Smooth muscle cell of the brain vasculature (primary cell): ENCODE results near the gene PPP6R3.
"Not testable (repeated sequence)": the region's sequence is repeated elsewhere in the genome, so short reads cannot be mapped to it uniquely, and the experiment has no call there.

Experiments
- DNase-seq: peaks from one replicate; pipeline ENCODE4 v3.0.0-alpha.2; 2012; ENCODE audit warnings: low read depth, low spot score

The PPP6R3 gene

DNA sequence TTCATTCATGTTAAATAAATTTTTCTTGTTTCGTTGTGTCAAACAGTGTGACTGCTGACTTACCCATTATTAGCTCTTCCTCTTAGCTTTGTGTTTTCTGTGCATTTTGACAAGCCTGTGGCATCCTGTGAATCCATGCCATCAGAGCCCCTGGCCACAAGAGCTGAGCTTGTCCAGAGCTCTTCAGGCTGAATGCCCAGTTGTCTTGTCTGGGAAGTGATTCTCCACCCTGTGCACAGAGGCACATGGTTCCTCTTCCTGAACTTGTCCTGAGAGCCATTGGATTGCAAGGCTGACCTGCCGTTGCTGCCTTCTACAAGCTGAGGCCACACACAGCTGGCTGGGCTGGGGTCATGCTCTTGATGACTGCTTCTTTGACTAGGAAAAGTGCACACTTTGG, 64.1 kb downstream of the PPP6R3 start:
- no peak for DNase-seq

DNA sequence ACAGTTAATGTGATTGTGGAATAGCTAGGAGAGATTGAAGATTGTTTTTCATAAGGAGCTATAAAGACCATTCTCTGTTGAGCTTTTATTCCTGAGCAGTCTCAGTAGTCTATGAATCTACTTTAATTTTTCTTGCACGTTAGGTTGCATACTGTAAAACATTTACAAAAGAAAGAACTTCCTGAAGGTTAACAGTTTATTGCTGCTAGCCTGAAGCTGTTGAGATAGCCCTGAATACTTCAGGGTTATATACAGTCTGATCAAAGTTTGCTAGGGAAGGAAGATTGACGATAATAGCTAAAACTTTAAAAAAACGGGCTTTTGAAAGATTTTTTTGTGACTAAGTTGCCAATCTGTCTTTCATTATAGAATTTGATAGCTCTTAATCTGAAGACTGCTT, 64.8 kb downstream of the PPP6R3 start:
- no peak for DNase-seq

DNA sequence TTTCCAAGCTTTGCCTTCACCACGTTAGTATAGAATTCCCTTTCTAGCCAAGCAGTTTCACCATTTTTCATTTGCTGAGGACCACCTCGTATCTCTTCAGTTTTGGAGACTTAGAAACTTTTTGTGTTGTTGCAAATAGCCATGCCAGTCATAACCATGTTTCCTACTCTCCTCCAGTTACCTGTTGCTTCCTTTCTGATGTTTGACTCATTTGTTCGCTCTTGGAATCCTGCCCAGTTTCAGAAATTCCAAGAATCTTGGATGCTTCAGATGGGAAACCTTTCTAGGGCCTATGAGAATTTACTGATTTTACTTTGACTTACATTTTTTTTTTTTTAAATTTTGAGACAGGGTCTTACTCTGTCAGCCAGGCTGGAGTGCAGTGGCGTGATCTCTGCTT, 65.4 kb downstream of the PPP6R3 start:
- DNase-seq = no peak

DNA sequence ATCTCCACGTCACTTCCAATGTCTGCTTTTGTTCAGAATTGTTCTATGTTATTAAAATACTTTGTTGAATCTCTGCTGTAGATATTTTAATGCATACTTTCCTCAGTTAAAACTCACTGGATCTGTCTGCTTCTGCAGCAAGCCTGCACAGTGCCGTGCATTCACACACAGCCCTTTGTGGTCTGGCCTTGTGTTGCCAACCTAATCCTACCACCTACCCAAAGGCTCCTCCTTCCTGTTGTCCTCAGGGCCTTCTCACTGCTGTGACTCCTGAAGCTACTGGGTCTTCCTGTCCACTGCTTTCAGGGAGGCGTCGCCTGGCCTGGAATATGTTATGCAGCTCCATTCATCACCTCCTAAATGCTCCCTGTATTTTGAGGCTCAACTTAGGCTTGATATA, 67.0 kb downstream of the PPP6R3 start:
- no peak for DNase-seq

DNA sequence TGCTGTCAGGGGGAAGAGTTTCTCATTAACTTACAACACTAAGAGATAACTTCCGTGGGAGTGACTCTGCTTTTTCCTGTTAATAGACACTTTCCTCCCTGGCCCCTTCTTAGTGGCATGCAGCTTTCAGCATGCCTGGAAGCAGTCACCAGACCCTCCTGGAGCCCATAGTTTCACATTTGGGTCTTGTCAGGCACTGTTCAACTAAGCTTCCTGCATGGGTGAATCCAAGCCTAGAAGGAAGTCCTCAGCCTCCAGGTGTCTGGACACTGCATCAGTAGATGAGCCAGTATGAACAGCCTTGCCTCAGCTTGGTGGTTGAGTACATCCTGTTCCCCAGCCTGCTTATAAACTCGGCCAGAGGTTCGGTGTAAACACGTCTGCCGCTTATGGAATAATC, 68.1 kb downstream of the PPP6R3 start:
- DNase-seq = no peak

DNA sequence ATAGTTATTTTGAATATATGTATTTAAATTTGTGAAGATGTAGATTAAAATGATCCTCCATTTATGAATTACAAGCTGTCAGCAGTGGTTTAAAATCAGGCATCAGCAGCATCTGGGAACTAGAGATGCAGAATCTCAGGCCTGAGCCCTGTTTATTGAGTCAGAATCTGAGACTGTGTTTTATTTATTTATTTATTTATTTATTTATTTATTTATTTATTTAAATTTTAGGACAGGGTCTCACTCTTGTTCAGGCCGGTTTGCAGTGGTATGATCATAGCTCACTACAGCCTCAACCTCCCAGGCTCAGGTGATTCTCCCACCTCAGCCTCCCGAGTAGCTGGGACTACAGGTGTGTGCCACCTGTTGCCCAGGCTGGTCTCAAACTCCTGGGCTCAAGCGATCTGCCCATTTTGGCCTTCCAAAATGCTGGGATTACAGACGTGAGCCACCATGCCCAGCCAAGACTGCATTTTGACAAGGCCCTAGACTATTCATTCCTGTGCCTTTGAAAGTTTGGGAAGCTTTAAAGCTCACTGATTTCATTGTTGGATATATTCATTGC, 70.7 kb downstream of the PPP6R3 start:
- DNase-seq = no peak

DNA sequence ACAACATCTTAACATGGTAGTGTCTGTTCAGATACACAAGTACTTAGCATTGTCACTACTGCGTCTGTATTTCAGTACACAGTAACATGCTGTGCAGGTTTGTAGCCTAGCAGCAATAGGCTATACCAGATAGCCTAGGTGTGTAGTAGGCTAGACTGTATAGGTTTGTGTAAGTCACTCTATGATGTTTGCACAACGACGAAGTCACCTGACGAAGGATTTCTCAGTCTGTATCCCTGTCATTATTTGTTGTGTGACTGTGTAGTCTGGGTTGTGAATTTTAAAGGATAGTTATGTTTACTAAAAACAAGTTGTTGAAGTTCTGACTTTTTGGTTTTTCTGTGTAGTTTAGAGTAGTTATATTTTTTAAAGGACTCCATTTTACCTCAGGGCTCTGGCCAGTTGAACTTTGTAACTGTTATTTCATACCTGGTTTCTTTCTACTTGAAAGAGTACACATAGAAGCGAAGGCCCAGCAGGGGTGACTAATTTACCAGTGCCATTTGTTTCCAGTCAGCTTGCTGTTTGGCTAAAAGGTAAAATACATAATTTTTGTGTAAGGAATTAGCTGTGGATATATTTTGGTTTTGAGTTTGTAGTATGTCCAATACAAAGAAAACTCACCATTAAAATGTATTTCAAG, 72.3 kb downstream of the PPP6R3 start:
- DNase-seq = no peak

DNA sequence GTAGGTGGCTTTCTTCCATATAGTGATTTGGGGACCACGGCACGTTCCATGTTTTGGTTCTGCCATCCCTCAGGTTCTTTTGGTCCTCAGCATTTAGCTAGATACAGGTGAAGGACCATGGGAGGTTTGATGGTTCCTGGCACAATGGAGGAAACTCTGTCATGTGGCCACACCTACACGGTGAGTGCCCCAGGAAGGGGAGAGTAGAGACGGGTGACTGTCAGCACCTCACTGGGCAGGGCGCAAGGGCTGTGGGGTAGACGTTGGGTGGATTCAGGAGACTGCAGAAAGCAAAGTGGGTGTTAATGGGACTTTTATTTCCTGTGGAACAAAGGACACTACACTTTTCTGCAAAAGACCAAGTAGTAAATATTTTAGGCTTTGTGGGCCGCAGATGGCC, 73.4 kb downstream of the PPP6R3 start:
- DNase-seq = no peak

DNA sequence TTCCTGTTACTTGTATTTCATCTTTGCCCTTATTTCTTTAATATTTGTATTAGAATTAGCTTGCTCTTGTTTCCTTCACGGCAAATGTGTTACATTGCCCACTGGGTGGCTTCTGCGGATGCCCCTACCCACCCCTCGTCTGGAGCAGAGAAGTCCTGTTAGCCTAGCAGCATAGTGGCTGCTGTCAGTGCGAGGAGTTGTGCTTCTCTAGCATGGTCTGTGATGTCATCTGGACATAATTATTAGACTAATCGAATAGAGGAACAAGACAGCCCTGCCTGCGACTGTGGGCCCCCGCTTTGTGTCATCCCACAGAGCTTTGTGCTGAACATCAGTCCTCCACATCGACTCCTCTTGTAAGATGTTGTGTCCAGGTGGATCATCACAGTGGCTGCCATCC, 74.5 kb downstream of the PPP6R3 start:
- no peak for DNase-seq

DNA sequence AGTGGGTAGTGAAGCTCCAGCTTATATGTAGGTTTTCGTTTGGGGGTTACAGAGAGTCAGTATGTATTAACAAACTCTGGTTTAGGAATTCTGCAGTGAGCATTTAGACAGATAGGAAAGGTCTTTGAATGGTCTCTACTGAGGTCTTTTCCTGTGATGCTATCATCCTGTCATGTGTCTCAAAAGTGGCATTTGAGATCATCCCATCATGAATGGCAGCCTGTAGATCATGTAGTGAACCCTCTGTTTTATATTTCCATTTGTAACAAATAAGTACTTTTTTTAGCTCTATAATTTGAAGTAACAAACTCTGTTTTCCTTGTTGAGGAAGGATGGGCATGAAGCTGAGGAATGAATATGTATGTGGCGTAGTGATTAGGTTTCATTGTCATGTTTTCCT, 76.2 kb downstream of the PPP6R3 start:
- DNase-seq = no peak

DNA sequence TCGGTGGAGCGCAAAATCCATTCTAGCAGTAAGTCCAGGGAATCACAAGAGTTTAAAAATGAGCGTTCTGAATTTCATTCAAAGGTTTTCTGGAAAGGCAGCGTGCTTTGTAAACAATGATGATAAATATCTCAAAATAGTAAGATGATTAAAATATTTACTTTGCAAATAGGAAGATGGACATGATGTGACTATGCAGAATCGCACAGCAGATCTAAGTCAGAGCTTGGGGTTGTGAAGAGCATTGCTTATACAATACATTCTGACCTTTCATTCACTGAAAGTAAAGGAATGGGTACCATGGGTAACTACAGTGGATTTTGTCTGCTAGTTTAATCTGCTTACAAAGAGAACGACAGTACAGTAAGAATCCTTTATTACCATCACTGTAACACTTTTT, 77.5 kb downstream of the PPP6R3 start:
- DNase-seq = no peak

DNA sequence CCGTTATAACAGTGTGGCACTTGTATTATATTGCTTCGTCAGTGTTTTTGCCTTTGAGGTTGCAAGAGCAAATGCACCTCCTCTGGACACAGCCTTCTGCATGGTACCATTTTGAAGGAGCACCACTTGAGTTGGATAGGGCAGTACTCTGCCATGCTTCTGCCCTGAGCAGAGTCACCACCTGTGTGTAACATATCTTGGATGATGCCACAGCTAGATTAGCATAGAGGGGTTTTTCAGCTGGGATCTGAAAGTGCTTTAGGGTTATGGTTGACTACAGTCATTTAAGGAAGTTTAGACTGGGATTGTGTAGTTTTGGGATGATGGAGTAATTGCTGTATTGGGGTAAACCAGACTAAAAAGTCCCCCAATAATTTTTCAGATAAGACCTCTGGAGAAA, 78.8 kb downstream of the PPP6R3 start:
- no peak for DNase-seq

DNA sequence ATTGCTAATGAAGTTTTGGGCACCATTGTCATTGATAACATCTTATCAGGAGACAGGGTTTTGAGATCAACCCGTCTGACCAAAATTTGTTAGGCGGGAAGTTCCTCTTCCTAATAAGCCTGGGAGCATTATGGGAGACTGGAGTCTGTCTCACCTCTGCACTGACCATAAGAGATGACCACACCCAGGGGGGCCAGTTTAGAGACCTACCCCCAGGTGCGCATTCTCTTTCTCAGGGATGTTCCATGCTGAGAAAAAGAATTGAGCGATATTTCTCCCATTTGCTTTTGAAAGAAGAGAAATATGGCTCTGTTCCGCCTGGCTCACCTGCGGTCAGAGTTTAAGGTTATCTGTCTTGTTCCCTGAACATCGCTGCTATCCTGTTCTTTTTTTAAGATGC, 80.0 kb downstream of the PPP6R3 start:
- DNase-seq = not testable (repeated sequence)

DNA sequence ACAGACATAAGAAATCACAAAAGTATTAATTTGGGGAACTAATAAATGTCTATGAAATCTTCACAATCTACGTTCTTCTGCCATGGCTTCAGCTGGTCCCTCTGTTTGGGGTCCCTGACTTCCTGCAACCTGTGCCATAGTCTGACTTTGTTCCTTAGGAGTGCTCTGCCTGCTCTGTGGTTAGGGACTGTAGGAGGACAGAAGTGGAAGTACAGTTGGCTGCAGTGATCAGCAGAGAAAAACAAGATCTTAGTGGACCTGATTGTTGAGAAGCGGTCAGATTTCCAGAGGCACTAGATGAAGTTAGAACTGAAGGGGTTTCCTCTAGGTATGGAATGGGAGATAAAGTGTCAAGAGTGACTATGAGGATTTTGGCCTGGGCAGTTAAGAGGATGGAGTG, 80.6 kb downstream of the PPP6R3 start:
- DNase-seq = no peak

DNA sequence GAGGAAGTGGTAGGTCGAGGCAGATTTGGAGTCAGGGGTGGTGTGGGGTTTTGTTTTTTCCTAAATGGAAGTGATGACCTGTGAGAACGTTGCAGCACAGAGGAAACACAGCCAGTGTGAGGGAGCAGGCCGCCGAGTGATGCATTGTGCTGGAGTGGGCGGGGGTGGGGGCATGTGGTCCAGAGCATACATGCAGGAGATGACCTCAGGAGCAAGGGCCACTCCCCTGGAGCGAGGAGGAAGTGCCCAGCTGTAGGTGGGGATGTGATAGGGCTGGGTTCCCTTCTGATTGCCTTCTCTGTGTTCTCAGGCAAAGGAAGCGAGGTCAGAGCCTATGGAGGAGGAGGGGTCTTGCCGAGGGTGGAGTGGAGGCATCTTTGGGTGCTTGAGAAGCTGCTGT, 81.4 kb downstream of the PPP6R3 start:
- DNase-seq = no peak

DNA sequence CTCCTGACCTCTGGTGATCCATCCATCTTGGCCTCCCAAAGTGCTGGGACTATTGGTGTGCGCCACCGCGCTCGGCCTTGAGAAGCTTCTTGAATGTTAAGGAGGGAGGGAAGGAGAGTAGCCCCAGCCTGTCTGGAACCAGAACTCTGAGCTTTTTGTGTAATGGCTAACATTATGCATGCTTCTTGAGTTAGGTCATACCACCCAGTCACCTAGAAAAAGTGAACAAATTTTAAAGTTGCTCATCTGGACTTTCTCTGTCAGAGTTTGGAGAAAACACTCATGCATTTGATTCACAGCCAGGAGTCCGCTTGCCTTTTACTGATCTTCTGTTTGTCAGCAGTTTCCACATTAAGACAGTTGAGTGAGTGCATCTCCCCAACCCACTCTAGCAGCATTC, 82.1 kb downstream of the PPP6R3 start:
- peak; percentile 18 for DNase-seq

DNA sequence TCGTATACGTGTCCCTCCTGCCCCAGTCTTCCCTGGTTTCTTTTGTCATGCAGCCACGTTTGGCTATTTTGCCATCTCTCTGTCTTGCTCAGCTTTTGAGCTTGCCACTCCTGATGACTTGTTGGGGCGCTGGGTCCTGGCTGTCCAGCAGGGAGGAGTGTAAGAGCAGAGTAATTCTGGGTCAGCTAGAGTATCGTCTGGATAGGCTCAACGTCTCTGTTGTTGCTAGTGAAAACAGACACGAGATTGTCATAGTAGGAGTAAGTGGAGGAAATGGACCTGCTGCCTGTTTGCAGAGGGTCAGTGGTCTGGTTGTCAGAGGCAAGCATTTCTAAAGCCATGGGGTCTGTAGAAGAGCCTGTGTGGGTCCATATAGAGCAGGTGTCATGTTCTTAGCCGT, 83.0 kb downstream of the PPP6R3 start:
- no peak for DNase-seq

DNA sequence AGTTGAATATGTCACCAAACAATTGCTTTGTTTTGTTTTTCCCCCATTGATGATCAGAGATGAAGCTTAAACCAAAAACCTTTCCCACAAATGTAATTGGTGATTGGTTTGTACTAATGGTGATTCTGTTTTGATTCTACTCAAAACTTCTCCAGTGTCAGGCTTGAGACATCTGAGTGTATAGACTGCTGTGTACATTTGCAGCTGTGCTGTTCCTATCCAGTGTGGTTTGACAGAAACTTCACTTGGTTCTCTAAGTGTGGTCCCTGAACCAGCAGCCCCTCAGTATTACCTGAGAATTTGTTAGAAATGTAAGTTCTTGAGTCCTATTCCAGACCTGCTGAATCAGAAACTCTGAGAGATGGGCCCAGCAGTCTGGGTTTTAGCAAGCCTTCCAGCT, 84.8 kb downstream of the PPP6R3 start:
- no peak for DNase-seq

DNA sequence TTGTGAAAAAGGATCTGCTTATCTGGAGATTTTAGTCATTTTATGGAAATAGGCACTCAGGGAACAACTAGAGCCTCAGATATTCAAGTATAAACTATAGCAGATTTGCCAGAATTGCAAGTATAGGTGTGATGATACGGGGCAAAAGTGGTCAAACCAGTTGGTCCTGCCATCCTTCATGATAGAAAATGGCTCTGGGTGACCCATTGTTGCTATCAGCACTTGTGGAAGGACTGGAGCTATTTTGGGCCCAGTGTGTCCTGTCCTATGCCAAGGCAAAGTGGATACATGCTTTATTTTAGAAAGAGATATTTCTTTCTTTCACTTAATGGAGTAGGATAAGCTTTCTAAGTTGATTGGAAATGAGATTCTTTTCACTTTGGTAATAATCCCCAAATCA, 85.2 kb downstream of the PPP6R3 start:
- no peak for DNase-seq

DNA sequence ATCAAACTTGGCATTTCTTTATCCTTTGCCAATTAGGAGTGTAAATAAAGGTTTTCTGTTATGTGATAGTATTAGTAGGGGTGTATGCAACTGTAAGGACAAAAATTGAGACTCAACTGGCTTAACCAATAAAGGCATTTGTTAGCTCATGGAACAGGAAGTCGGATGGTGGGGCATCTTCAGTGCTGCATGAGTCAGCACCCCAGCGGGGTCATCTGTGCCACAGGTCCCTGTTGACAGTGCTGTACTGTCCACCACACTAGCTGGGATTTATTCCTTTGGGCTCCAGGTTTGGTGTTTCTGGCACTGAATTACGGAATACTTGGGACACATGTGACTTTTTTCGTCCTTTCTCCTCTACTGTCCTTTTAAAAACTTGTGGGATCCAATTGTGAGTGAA, 86.0 kb downstream of the PPP6R3 start:
- DNase-seq = no peak

DNA sequence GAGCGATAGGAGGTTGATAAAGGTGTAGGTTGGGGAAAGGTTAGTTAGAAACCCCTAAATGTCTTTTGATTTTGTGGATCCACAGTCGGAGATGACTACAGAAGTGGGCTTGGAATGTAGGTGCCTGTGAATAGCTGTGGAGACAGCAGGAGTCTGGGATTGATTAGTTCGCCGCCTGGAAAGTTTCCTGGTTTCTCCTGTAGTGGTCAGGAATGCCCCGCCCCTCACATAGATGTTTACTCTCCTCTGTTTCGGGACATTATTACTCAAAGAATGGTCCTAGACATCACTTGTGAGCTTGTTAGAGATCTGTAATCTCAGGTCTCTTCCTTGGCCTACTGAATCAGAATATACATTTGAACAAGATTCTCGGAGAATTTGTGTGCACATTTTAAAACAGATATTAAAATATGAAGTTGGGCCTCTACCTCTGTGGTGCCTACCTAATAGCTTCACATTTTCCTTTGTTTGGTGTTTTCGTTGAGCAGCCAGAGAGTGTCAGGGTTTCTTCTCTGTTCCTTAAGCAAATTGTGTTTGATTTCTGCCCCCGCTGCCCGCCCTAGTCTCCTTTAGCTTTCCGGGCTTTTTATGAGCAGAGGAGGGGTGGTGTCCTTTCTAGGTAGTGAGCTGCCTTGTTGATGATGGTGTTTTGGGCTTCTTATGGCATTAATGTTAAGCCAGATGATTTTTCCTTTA, 89.4 kb downstream of the PPP6R3 start:
- no peak for DNase-seq

DNA sequence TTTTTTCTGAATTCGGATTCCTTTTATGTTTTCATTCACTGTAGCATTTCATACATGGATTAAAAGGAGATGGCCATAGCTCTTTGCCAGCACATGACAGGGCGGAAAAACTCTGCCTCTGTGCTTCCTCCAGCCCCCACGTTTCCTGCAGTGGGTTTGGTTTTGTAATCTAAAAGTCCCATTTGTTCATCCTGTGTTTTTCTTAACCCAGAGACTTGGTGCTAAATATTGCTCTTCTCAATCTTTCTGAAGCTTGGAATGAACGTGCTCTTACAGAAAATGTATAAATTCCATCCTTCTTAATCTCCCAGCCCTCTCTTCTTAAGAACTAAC, 89.9 kb downstream of the PPP6R3 start:
- DNase-seq = no peak

DNA sequence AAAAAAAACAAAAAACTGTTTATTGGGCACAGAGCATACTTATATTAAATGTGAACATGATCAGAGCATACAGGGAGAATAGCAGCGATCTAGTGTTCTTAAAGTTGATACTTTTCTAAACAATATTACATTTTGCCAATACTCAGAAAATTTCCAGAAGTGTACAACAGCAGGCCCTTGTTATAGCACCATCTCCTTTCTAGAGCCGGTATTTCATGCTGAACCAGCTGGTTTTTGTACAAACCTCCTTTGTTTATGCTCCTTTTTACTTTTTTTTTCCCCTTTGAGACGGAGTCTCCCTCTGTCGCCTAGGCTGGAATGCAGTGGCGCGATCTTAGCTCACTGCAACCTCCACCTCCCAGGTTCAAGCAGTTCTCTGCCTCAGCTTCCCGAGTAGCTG, 90.7 kb downstream of the PPP6R3 start:
- no peak for DNase-seq

DNA sequence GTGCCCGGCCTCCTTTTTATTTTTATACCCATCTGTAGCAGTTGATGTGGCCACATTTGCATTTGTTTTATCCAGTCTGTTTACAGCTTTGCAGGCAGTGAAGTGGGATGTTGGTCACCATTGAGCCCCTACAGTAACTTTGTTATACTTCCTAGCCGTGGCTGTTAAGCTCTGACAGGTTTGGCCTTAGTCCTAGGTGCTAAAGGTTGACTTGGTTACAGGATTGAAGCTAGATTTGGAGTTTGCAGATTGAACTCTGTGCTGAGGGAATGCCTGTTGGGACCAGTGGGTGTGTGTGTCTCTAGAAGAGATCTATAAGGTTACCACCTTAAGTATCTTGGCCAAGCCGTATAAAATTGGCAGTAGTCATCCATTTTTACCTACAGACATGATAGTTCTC, 91.2 kb downstream of the PPP6R3 start:
- no peak for DNase-seq
